Smooth muscle cell of the umbilical artery (primary cell): ENCODE data around the gene CYP26B1. TPM values are rescaled to one million over a fixed set of nuclear protein-coding genes. Genes with fewer than 3 reads are reported as not detected.

Experiments used
- total RNA-seq: library from RNA; depleted of rRNA; stranded (reverse); fragments of >200 nt; gene quantifications from 2 replicates; pipeline ENCODE4 v1.2.3, GENCODE V29; 2014

Gene CYP26B1
- total RNA-seq = 0.18 TPM in 1 of 2 replicates, not detected in the other

DNA sequence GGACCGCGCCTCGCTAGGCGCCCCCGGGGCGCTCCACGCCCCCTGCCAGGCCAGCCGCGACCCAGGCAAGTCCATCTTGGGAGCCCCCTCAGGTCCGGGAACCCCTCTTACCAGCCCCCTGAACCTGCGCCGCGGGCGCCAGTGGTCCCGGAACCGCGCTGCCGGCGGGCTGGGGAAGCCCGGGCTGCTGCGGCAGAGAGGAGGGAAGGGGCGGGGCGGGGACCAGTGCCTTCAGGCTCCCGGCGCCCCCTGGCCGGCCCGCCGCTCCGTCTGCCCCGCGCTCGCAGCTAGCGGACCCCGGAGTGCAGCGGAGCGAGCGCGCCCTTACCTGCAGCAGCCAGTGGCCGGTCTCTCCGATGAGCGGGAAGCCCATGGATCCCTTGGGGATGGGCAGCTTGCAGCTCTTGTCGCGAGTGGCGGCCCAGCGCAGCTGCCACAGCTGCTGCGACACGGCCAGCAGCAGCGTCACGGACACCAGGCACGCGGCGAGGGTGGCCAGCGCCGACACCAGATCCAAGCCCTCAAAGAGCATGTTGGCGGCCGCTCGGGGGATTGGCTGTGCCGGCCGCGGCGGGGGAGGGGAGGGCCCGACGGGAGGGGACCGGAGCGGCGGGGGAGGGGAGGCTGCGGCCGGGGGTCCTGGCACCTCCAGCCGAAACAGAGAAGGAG lies at the start of gene CYP26B1:
CYP26B1 (minus strand) TSS at position 560 of the 669 bp plus-strand sequence; CDS start at position 532, 28 bp downstream.

